GM12878 (cell line): ENCODE measurements around the gene ATG12. TPM values are rescaled to one million over a fixed set of nuclear protein-coding genes. Genes with fewer than 3 reads are reported as not detected.

ENCODE experiments used
- ATAC-seq: fragments of 200-7000 bp; cut with Tn5 transposase; 3 replicates; pipeline ENCODE4 v1.9.1; 2020; ENCODE audit warnings: mild to moderate bottlenecking, moderate library complexity
- BruUV-seq: library from RNA; stranded (reverse); fragments of 400-500 nt; replicated peaks from 2 replicates; lab custom pipeline; 2021; lab: Mats Ljungman, UMichigan
- CTCF ChIA-PET: fragments of 300-600 bp; sonication (Branson Sonifier 250); formaldehyde crosslinking; extraction: SDS; loops from one replicate; lab custom pipeline; 2021; ENCODE audit warnings: inconsistent platforms; lab: Yijun Ruan, JAX
- POLR2A ChIA-PET: fragments of 350-600 bp; formaldehyde crosslinking; extraction: SDS; loops from one replicate; lab custom pipeline; 2021; ENCODE audit warnings: inconsistent platforms; lab: Charles Lee
- RAD21 ChIA-PET: fragments of 300-600 bp; sonication (Branson Sonifier 250); formaldehyde crosslinking; loops from one replicate; lab custom pipeline; 2023; ENCODE audit warnings: antibody characterized with exemption; ENCODE audit not compliant: unreplicated experiment; lab: Charles Lee
- SMC1A ChIA-PET: fragments of 300-600 bp; sonication (Branson Sonifier 250); formaldehyde crosslinking; loops from one replicate; lab custom pipeline; 2023; ENCODE audit not compliant: unreplicated experiment, uncharacterized antibody; lab: Charles Lee
- DNase-seq: peaks from one replicate; pipeline ENCODE4 v3.0.0-alpha.2; 2011; ENCODE audit warnings: low read depth, low spot score
- FAIRE-seq: peaks from 3 replicates; lab custom pipeline; 2011; peaks lifted over from hg19 to GRCh38; lab: Jason Lieb, UNC
- H2AFZ ChIP-seq: 2 replicates; pipeline ENCODE4 v1.6.0; 2011; ENCODE audit warnings: low read depth, low read length, control low read depth; ENCODE audit not compliant: control insufficient read depth
- H3K27ac ChIP-seq: 2 replicates; pipeline ENCODE4 v1.5.1; 2011; ENCODE audit warnings: control low read depth; ENCODE audit not compliant: control insufficient read depth, insufficient read depth
- H3K27me3 ChIP-seq, 2 experiments: replicated peaks in 1 of 2; 2 replicates each; pipeline versions ENCODE4 v1.6.0 to v1.6.1; 2011; ENCODE audit warnings: low read length in 1 of 2; ENCODE audit not compliant: control insufficient read depth in 2 of 2, insufficient read depth in 2 of 2
- H3K36me3 ChIP-seq, 2 experiments: 2 replicates each; pipeline ENCODE4 v1.5.1; 2011; ENCODE audit warnings: low read length in 1 of 2; ENCODE audit not compliant: control insufficient read depth in 2 of 2, insufficient read depth in 2 of 2
- H3K4me1 ChIP-seq: 2 replicates; pipeline ENCODE4 v1.6.1; 2011; ENCODE audit warnings: mild to moderate bottlenecking, low read length, moderate library complexity, mixed read lengths; ENCODE audit not compliant: control insufficient read depth, insufficient read depth
- H3K4me2 ChIP-seq: 2 replicates; pipeline ENCODE4 v1.6.0; 2011; ENCODE audit warnings: control low read depth; ENCODE audit not compliant: control insufficient read depth, insufficient read depth
- H3K4me3 ChIP-seq: fragments of 200-600 bp; sonication (generic); 2 replicates; pipeline ENCODE4 v1.5.1; 2016
- H3K79me2 ChIP-seq: 2 replicates; pipeline ENCODE4 v1.6.0; 2011; ENCODE audit warnings: low read length; ENCODE audit not compliant: control insufficient read depth, insufficient read depth
- H3K9ac ChIP-seq: 2 replicates; pipeline ENCODE4 v1.8.0; 2011; ENCODE audit warnings: low read length, control low read depth, mixed read lengths; ENCODE audit not compliant: control insufficient read depth, insufficient read depth
- H3K9me3 ChIP-seq: replicated peaks from 3 replicates; pipeline ENCODE4 v1.5.1; 2011; ENCODE audit warnings: mild to moderate bottlenecking, low read length; ENCODE audit not compliant: control insufficient read depth, insufficient read depth
- H4K20me1 ChIP-seq: 2 replicates; pipeline ENCODE4 v1.6.0; 2011; ENCODE audit not compliant: control insufficient read depth, insufficient read depth
- CREB1 ChIP-seq: IDR thresholded peaks from 2 replicates; pipeline ENCODE4 v1.6.1; 2012; ENCODE audit warnings: low read depth, mild to moderate bottlenecking, inconsistent platforms
- ETV6 ChIP-seq, 2 experiments: fragments of 450-650 bp in 1 of 2; IDR thresholded peaks in 1 of 2; conservative IDR thresholded peaks in 1 of 2; 2 replicates each; pipeline ENCODE4 v1.6.1; 2014; ENCODE audit warnings: antibody characterized with exemption in 1 of 2, borderline replicate concordance in 1 of 2, low read depth in 1 of 2, mild to moderate bottlenecking in 1 of 2, moderate library complexity in 1 of 2
- GATAD2B ChIP-seq: fragments of 450-650 bp; conservative IDR thresholded peaks from 2 replicates; pipeline ENCODE4 v1.6.1; 2017; ENCODE audit warnings: low read depth, mild to moderate bottlenecking, moderate library complexity
- RFX5 ChIP-seq: IDR thresholded peaks from 2 replicates; pipeline ENCODE4 v1.6.1; 2011; ENCODE audit warnings: low read depth, low read length, improper control_type of control experiment
- RUNX3 ChIP-seq: IDR thresholded peaks from 2 replicates; pipeline ENCODE4 v1.6.1; 2012; ENCODE audit warnings: low read length, inconsistent platforms
- SRF ChIP-seq, 2 experiments: IDR thresholded peaks; 2 replicates each; pipeline ENCODE4 v1.6.1; 2011; ENCODE audit warnings: low read depth in 2 of 2, low read length in 2 of 2, mild to moderate bottlenecking in 1 of 2, moderate library complexity in 1 of 2
- TBL1XR1 ChIP-seq: IDR thresholded peaks from 2 replicates; pipeline ENCODE4 v1.6.1; 2012; ENCODE audit warnings: low read depth, low read length, improper control_type of control experiment
- ZNF207 ChIP-seq: fragments of 450-650 bp; IDR thresholded peaks from 2 replicates; pipeline ENCODE4 v1.6.1; 2014; ENCODE audit warnings: antibody characterized with exemption, mild to moderate bottlenecking, borderline replicate concordance
- ZSCAN29 ChIP-seq: fragments of 450-650 bp; IDR thresholded peaks from 2 replicates; pipeline ENCODE4 v1.6.1; 2017; ENCODE audit warnings: mild to moderate bottlenecking, moderate library complexity
- WGBS: methylation state at CpG from one replicate; pipeline ENCODE4 v1.1.6; 2016; ENCODE audit warnings: low lambda C conversion rate; ENCODE audit not compliant: insufficient replicate concordance, insufficient coverage; ENCODE audit errors: missing lambda C conversion rate; 5-methylcytosine and 5-hydroxymethylcytosine counted together
- in situ Hi-C: fragments of 300-500 bp; cut with MboI; formaldehyde crosslinking; loops from 9 replicates; pipeline ENCODE4 v1.14.3; 2018; ENCODE audit warnings: mixed read lengths
- intact Hi-C: fragments of 100-400 bp; cut with micrococcal nuclease; formaldehyde crosslinking; loops from one replicate; pipeline ENCODE4 v1.14.2; 2022; ENCODE audit not compliant: unreplicated experiment
- polyA plus RNA-seq, 11 experiments: library from polyadenylated mRNA; depleted of rRNA in 4 of 11; unstranded in 6 of 11; stranded (reverse) in 5 of 11; fragments of >200 nt; fragmentation: Nextera tagmentation in 4 of 11; fragmentation: Illumina TruSeq in 1 of 11; extraction: Ambion mirVana in 4 of 11; extraction: Trizol in 1 of 11; gene quantifications; 1 replicate in 1 of 11; 2 replicates in 10 of 11; pipeline versions ENCODE4 v1.2.1 to v1.2.3, GENCODE V29; 2011 to 2016; ENCODE audit warnings: inconsistent platforms in 2 of 11, missing spikeins in 2 of 11, low read depth in 1 of 11
- total RNA-seq, 4 experiments: library from RNA; depleted of rRNA in 3 of 4; stranded (reverse); fragments of >200 nt in 3 of 4; fragmentation: Illumina TruSeq in 1 of 4; extraction: Trizol in 1 of 4; gene quantifications; 2 replicates each; pipeline versions ENCODE4 v1.2.1 to v1.2.3, GENCODE V29; 2013 to 2021
- TF ChIP-seq, protein P1 (sequence below): fragments of 450-650 bp; conservative IDR thresholded peaks from 2 replicates; pipeline ENCODE4 v1.6.1; 2017; ENCODE audit warnings: mild to moderate bottlenecking, moderate library complexity

Gene ATG12
- total and polyA plus RNA-seq, 10 of the 15 experiments (the other 5 are each of a cell fraction or from before 2014, with no cell fraction given) = 23.2 to 92.0 (median 58.6) TPM

- H3K27ac ChIP-seq = no peak overlapping the region
- CTCF ChIA-PET = interaction anchor here (1.0 kb wide), 1 partner anchor 171 kb away, joined by 3 read pairs; no protein-coding TSS in a partner anchor
- no peak overlapping the region for H2AFZ ChIP-seq
- ATAC-seq (no peak), FAIRE-seq (no peak), DNase-seq (no peak)
- H3K36me3 ChIP-seq = no peaks in the 10 kb centered on the region
- no peaks in the 10 kb centered on the region for H3K79me2 ChIP-seq
- RAD21 ChIA-PET = no interaction called here
- TF ChIP-seq ZSCAN29 (no peak), CREB1 (no peak), ETV6 (conservative IDR thresholded peaks at IDR 0.05 in 1 of 2, IDR thresholded peaks at IDR 0.05 in 1 of 2; ENCODE audit: borderline replicate concordance in 1 of 2, low read depth in 1 of 2) (no peak), SRF (IDR thresholded peaks at IDR 0.05; ENCODE audit: low read depth in 2 of 2, low read length in 2 of 2) (no peak), ZNF207 (no peak), RFX5 (no peak), TBL1XR1 (no peak), GATAD2B (no peak), RUNX3 (no peak)
- TF ChIP-seq, protein P1, sequence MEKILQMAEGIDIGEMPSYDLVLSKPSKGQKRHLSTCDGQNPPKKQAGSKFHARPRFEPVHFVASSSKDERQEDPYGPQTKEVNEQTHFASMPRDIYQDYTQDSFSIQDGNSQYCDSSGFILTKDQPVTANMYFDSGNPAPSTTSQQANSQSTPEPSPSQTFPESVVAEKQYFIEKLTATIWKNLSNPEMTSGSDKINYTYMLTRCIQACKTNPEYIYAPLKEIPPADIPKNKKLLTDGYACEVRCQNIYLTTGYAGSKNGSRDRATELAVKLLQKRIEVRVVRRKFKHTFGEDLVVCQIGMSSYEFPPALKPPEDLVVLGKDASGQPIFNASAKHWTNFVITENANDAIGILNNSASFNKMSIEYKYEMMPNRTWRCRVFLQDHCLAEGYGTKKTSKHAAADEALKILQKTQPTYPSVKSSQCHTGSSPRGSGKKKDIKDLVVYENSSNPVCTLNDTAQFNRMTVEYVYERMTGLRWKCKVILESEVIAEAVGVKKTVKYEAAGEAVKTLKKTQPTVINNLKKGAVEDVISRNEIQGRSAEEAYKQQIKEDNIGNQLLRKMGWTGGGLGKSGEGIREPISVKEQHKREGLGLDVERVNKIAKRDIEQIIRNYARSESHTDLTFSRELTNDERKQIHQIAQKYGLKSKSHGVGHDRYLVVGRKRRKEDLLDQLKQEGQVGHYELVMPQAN = no peak
- no peaks in the 10 kb centered on the region for H3K9me3 ChIP-seq
- H4K20me1 ChIP-seq = no peaks in the 10 kb centered on the region
- intact Hi-C loops = no loop called here
- in situ Hi-C loops = no loop called here
- SMC1A ChIA-PET = interaction anchor here (0.7 to 1.6 kb wide), 2 partner anchors 13 to 16 kb away, joined by 3 to 4 read pairs; no protein-coding TSS in a partner anchor
- no peaks in the 10 kb centered on the region for H3K4me1 ChIP-seq
- H3K9ac ChIP-seq = no peak overlapping the region
- BruUV-seq = no TSS peak
- no peaks in the 10 kb centered on the region; a peak in 2 of 4 replicates for H3K27me3 ChIP-seq
- POLR2A ChIA-PET = no interaction called here
- no peak overlapping the region for H3K4me3 ChIP-seq
- 66% methylated on average over 2 of the region's 2 CpGs for WGBS
- H3K4me2 ChIP-seq = no peak overlapping the region
Measured at GRCh38 chr5:115801152-115801551, 40.2 kb downstream of the ATG12 start.
